Testis (tissue), 2 donors: ENCODE measurements around the gene RPGRIP1.

Experiments
- CTCF ChIP-seq, 3 experiments: fragments of 450-650 bp in 2 of 3; fragments of 200-600 bp in 1 of 3; sonication (generic) in 1 of 3; IDR thresholded peaks; one replicate each; pipeline ENCODE4 v1.5.1; 2016 to 2019; ENCODE audit warnings: antibody characterized with exemption in 3 of 3, mild to moderate bottlenecking in 2 of 3, moderate library complexity in 1 of 3
- POLR2A ChIP-seq: fragments of 450-650 bp; IDR thresholded peaks from one replicate; pipeline ENCODE4 v1.6.1; 2017; ENCODE audit warnings: antibody characterized with exemption, mild to moderate bottlenecking, moderate library complexity

- TF ChIP-seq CTCF (IDR thresholded peaks at IDR 0.05) = no peak
- TF ChIP-seq POLR2A = no peak
Measured at GRCh38 chr14:21248739-21249411, 31.0 kb upstream of the RPGRIP1 start.
